ENCODE measurements around the gene LEF1.
A peak's percentile ranks its signal among the peaks of the same experiment; 100 is the strongest.

LEF1 gene

GRCh38 chr4:108185252-108185651, 16.5 kb upstream of the LEF1 start:
- ATAC-seq, result no peak
- TF ChIP-seq ISL1 (CRISPR knock-in tag; IDR thresholded peaks at IDR 0.05) (no peak), CREB5 (CRISPR knock-in tag; IDR thresholded peaks at IDR 0.05; ENCODE audit: low read depth) (no peak), TSHZ2 (CRISPR knock-in tag; IDR thresholded peaks at IDR 0.05) (no peak), ESRRG (CRISPR knock-in tag; IDR thresholded peaks at IDR 0.05) (no peak), CSDC2 (CRISPR knock-in tag; IDR thresholded peaks at IDR 0.05) (no peak), TOX (CRISPR knock-in tag; IDR thresholded peaks at IDR 0.05; ENCODE audit: borderline replicate concordance) (no peak), ZNF70 (CRISPR knock-in tag; IDR thresholded peaks at IDR 0.05) (no peak), ZFP3 (CRISPR knock-in tag; IDR thresholded peaks at IDR 0.05) (no peak), ZFP30 (CRISPR knock-in tag; IDR thresholded peaks at IDR 0.05) (no peak), CSRNP3 (CRISPR knock-in tag; IDR thresholded peaks at IDR 0.05) (no peak), POU6F1 (CRISPR knock-in tag; IDR thresholded peaks at IDR 0.05; ENCODE audit: borderline replicate concordance, low read depth) (no peak), RARB (CRISPR knock-in tag; IDR thresholded peaks at IDR 0.05) (no peak), SNAI2 (CRISPR knock-in tag; IDR thresholded peaks at IDR 0.05) (no peak)

- no peak for ATAC-seq
- TF ChIP-seq TCF4 (CRISPR knock-in tag; IDR thresholded peaks at IDR 0.05; ENCODE audit: borderline replicate concordance) (no peak), TOX (CRISPR knock-in tag; IDR thresholded peaks at IDR 0.05; ENCODE audit: borderline replicate concordance) (no peak), ZNF8 (CRISPR knock-in tag; IDR thresholded peaks at IDR 0.05) (no peak), ISL1 (CRISPR knock-in tag; IDR thresholded peaks at IDR 0.05) (peak; percentile 23; the same call in 1 of the 2 replicates), ESRRG (CRISPR knock-in tag; IDR thresholded peaks at IDR 0.05) (no peak), CSDC2 (CRISPR knock-in tag; IDR thresholded peaks at IDR 0.05) (no peak), GLIS3 (CRISPR knock-in tag; IDR thresholded peaks at IDR 0.05) (no peak)
Observed at GRCh38 chr4:108184453-108185049, 15.8 kb upstream of the LEF1 start.

GRCh38 chr4:108181704-108182103, 13.0 kb upstream of the LEF1 start:
- ATAC-seq, result no peak
- TF ChIP-seq RARB (CRISPR knock-in tag; IDR thresholded peaks at IDR 0.05), result no peak
- TF ChIP-seq PPARA (CRISPR knock-in tag; IDR thresholded peaks at IDR 0.05; ENCODE audit: borderline replicate concordance), result no peak
- TF ChIP-seq TSHZ2 (CRISPR knock-in tag; IDR thresholded peaks at IDR 0.05), result no peak
- no peak for TF ChIP-seq CSRNP3 (CRISPR knock-in tag; IDR thresholded peaks at IDR 0.05)
- TF ChIP-seq ZC3H10 (CRISPR knock-in tag; IDR thresholded peaks at IDR 0.05), result no peak
- no peak for TF ChIP-seq ZNF70 (CRISPR knock-in tag; IDR thresholded peaks at IDR 0.05)
- no peak for TF ChIP-seq CSDC2 (CRISPR knock-in tag; IDR thresholded peaks at IDR 0.05)
- no peak for TF ChIP-seq GLIS3 (CRISPR knock-in tag; IDR thresholded peaks at IDR 0.05)
- TF ChIP-seq CREB5 (CRISPR knock-in tag; IDR thresholded peaks at IDR 0.05; ENCODE audit: low read depth), result no peak
- no peak for TF ChIP-seq BACH2 (CRISPR knock-in tag; IDR thresholded peaks at IDR 0.05; ENCODE audit: borderline replicate concordance)

All from SK-N-SH treated with all-trans-retinoic acid at 6 μM for 48 hours (cell line).